ENCODE measurements around the gene SPINK14. TPM values are rescaled to one million over a fixed set of nuclear protein-coding genes. Genes with fewer than 3 reads are reported as not detected.

SPINK14 gene
- total and polyA plus RNA-seq, 12 donors = not detected

DNA sequence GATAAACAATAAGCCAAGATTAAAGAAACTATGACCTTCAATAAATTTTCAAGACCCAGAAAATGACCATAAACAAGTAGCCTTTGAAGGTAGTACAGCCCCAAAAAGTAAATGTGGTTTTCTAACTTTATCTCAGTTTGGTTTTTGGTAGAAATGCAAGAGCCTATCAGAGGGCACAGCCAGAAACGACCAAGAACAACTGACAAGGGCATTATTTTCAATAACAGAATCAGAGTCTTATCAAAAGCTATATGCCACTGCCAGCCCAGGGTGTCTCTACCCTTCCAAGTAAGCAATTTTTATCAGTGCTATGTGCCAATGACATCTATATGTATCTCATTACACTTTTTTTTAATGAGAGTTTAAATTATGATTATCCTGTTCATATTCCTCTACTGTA lies 22.7 kb downstream of the SPINK14 start:
- WGBS, 4 donors = 15 to 38% (median 24%) methylated on average over 1 of the region's 1 CpG
- Histone ChIP-seq H3K9me3 (replicated peaks in 1 of 3) (no peaks in the 10 kb centered on the region), H3K27me3 (peaks cover 10% of the 10 kb centered on the region), H3K27ac (no peak overlapping the region), H3K36me3 (replicated peaks in 1 of 2) (no peaks in the 10 kb centered on the region), H3K4me1 (replicated peaks in 1 of 2) (no peaks in the 10 kb centered on the region), H3K4me3 (no peak overlapping the region)
- no peak for DNase-seq
- intact Hi-C loops (cut with DNase I) = no loop called here
- no peak for TF ChIP-seq POLR2A (IDR thresholded peaks at IDR 0.05)
- TF ChIP-seq, protein P1, sequence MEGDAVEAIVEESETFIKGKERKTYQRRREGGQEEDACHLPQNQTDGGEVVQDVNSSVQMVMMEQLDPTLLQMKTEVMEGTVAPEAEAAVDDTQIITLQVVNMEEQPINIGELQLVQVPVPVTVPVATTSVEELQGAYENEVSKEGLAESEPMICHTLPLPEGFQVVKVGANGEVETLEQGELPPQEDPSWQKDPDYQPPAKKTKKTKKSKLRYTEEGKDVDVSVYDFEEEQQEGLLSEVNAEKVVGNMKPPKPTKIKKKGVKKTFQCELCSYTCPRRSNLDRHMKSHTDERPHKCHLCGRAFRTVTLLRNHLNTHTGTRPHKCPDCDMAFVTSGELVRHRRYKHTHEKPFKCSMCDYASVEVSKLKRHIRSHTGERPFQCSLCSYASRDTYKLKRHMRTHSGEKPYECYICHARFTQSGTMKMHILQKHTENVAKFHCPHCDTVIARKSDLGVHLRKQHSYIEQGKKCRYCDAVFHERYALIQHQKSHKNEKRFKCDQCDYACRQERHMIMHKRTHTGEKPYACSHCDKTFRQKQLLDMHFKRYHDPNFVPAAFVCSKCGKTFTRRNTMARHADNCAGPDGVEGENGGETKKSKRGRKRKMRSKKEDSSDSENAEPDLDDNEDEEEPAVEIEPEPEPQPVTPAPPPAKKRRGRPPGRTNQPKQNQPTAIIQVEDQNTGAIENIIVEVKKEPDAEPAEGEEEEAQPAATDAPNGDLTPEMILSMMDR (IDR thresholded peaks at IDR 0.05) = no peak

DNA sequence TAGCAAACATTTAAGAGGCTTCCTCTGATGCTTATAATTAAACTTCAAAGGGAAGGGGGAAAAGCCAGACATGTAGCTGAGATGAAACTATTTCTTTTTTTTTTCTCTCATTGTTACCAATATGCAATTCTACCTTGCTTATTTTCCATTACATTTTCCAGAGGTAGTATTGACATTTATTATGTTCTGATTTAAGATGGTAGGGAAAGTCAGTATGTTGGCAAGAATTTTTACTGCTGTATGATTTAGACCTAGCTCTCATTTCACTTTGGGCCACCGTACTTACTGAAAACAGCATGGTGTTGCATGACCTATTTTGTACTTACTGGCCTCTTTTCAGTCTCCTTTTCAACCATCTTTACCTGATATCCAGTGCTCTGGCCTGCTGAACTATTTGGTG lies 24.9 kb downstream of the SPINK14 start:
- intact Hi-C loops (cut with DNase I) = no loop called here
- TF ChIP-seq POLR2A (IDR thresholded peaks at IDR 0.05) = no peak
- TF ChIP-seq, protein P1 (IDR thresholded peaks at IDR 0.05) = no peak
- WGBS, 4 donors = 86 to 93% (median 89%) methylated on average over 1 of the region's 1 CpG
- Histone ChIP-seq H3K4me3 (no peak overlapping the region), H3K27ac (no peak overlapping the region), H3K9me3 (replicated peaks in 1 of 3) (no peaks in the 10 kb centered on the region), H3K27me3 (no peaks in the 10 kb centered on the region), H3K36me3 (replicated peaks in 1 of 2) (no peaks in the 10 kb centered on the region), H3K4me1 (replicated peaks in 1 of 2) (no peaks in the 10 kb centered on the region)
- no peak for DNase-seq

DNA sequence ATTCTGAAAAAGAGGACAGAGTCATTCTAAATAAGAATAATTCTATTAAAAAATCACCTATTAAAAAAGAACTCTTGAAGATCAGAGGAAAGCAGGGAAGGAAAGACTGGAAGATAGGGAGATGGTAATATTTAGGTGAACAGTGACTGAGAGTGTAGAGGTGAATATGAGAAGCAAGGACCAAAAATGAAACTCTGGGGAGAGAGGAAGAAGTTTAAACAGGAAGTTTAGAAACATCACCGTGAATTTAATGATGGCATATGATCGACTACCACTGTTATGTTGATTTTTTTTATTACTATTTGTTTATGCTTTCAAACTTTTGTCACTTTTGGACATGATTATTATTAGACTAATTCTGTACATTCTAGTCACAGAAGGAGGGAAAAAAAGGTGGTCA lies 32.8 kb downstream of the SPINK14 start:
- no peak overlapping the region for H3K27ac ChIP-seq
- no peak overlapping the region for H3K4me3 ChIP-seq
- no peaks in the 10 kb centered on the region for H3K27me3 ChIP-seq
- DNase-seq = no peak
- H3K4me1 ChIP-seq (replicated peaks in 1 of 2) = peaks cover 0 to 11% of the 10 kb centered on the region in 2 donors
- intact Hi-C loops (cut with DNase I) = no loop called here
- TF ChIP-seq, protein P1 (IDR thresholded peaks at IDR 0.05) = no peak
- no peak for TF ChIP-seq POLR2A (IDR thresholded peaks at IDR 0.05)
- no peaks in the 10 kb centered on the region for H3K36me3 ChIP-seq (replicated peaks in 1 of 2)
- no peaks in the 10 kb centered on the region for H3K9me3 ChIP-seq (replicated peaks in 1 of 3)
- 75 to 81% (median 80%) methylated on average over 2 of the region's 2 CpGs for WGBS, 4 donors

DNA sequence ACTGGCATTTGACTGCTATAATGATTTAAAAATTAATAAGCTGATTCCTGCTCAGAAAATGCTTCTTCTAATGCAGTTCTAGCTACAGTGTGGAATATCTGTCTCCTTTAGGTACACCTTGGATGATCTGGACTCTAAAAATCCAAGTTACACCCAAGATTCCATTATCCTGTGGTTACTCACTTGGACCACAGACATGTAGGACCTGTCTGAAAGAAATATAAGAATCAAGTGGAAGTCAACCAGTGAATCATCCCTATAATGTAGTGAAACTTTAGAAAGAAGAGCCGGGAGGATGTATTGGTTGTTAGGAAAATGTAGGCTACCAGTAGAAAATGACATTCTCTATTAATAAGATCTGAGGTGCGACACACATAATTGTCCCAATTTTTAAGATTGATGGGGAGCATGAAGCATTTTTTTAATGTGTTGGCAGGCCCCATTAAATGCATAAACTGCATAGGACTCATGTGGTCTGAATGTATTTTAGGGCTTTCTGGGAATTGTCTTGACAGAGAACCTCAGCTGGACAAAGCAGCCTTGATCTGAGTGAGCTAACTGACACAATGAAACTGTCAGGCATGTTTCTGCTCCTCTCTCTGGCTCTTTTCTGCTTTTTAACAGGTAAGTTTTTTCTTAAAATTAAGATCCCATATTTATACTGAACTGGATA lies 34.3 kb downstream of the SPINK14 start, which contains the start of gene SPINK6:
Gene SPINK6 (plus strand): TSS at position 512 of the 673 bp plus-strand sequence. CDS start 55 bp downstream, at position 567.
- 91 to 99% (median 96%) methylated on average over 2 of the region's 2 CpGs for WGBS, 4 donors

More for the DNA sequence above, 34.3 kb downstream of the SPINK14 start, which contains the start of gene SPINK6:
- H3K4me1 ChIP-seq (replicated peaks in 1 of 2) = peaks cover 0 to 11% of the 10 kb centered on the region in 2 donors
- H3K9me3 ChIP-seq (replicated peaks in 1 of 3) = no peaks in the 10 kb centered on the region
- no peaks in the 10 kb centered on the region for H3K27me3 ChIP-seq
- H3K36me3 ChIP-seq (replicated peaks in 1 of 2) = no peaks in the 10 kb centered on the region
- no peak within 1 kb of the TSS for H3K4me3 ChIP-seq
- DNase-seq = no peak
- TF ChIP-seq POLR2A (IDR thresholded peaks at IDR 0.05) = no peak
- TF ChIP-seq, protein P1 (IDR thresholded peaks at IDR 0.05) = no peak
- no peak within 1 kb of the TSS for H3K27ac ChIP-seq
- intact Hi-C loops (cut with DNase I) = no loop called here
